Testis (tissue), 2 donors: ENCODE measurements around the gene DDX3Y.

Experiments used
- CTCF ChIP-seq, 3 experiments: fragments of 450-650 bp in 2 of 3; fragments of 200-600 bp in 1 of 3; sonication (generic) in 1 of 3; IDR thresholded peaks; one replicate each; pipeline ENCODE4 v1.5.1; 2016 to 2019; ENCODE audit warnings: antibody characterized with exemption in 3 of 3, mild to moderate bottlenecking in 2 of 3, moderate library complexity in 1 of 3
- POLR2A ChIP-seq: fragments of 450-650 bp; IDR thresholded peaks from one replicate; pipeline ENCODE4 v1.6.1; 2017; ENCODE audit warnings: antibody characterized with exemption, mild to moderate bottlenecking, moderate library complexity

DNA sequence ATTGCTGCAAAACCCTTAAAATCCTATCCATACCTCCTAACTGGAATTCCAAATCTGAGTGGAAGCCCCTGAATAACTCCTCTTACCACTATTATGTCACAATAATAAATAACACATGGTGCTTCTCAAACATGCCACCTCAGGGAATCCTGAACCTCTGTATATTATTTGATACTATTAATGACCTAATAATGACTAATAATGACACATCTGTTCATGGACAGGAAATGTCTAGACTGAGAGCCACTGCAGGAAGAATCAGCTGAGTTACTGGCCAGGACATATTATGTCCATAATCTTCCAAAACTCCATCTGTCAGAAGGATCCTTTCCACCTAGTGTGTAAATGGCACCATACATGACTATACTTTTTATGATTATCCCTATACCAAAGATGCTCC lies 7.7 kb upstream of the DDX3Y start:
- TF ChIP-seq CTCF (IDR thresholded peaks at IDR 0.05) = no peak
- TF ChIP-seq POLR2A = no peak
